Omental fat pad (tissue), 4 donors: Measurements from ENCODE around the gene TCEANC. TPM values are rescaled to one million over a fixed set of nuclear protein-coding genes. Genes with fewer than 3 reads are reported as not detected.
"Not testable (repeated sequence)": the region's sequence is repeated elsewhere in the genome, so short reads cannot be mapped to it uniquely, and the experiment has no call there.

Experiments used
- ATAC-seq: fragments of 150-250 bp; one replicate; pipeline ENCODE4 v1.9.1; 2016; ENCODE audit warnings: mild to moderate bottlenecking, moderate library complexity; ENCODE audit not compliant: low FRiP score
- DNase-seq: peaks from one replicate; pipeline ENCODE4 v3.0.0-alpha.2; 2019; ENCODE audit warnings: low spot score
- total RNA-seq, 4 donors: library from RNA; depleted of rRNA; stranded (reverse); fragments of >200 nt; gene quantifications; one replicate each; pipeline ENCODE4 v1.1.0, GENCODE V29; 2016
- TF ChIP-seq, protein P1 (sequence below), 3 donors: fragments of 450-650 bp; IDR thresholded peaks; one replicate each; pipeline ENCODE4 v1.5.1; 2016 to 2017; ENCODE audit warnings: antibody characterized with exemption in 3 of 3, mild to moderate bottlenecking in 3 of 3, moderate library complexity in 2 of 3

Gene TCEANC
- total RNA-seq, 4 donors from 2014 or later, result 2.4 to 3.9 (median 3.6) TPM

DNA sequence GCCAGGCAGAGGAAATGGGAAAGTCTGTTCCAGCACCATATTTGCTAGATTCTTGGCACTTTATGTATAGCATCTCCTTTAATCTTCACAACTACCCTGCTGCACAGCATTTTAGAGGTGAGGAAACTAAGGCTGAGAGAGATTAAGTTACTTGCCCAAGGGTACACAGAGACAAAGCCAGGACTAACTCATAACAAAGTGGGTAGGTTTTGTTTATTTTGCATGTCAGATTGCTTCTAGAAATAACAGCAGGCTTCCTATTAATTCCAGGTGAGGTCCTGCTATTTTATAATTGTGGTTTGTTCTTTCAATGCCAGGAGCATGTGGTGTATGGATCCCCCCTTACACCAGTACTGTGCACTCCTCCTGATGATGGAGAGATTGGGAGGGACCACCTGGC, 15.0 kb downstream of the TCEANC start:
- ATAC-seq, result no peak
- DNase-seq, result no peak
- TF ChIP-seq, protein P1, sequence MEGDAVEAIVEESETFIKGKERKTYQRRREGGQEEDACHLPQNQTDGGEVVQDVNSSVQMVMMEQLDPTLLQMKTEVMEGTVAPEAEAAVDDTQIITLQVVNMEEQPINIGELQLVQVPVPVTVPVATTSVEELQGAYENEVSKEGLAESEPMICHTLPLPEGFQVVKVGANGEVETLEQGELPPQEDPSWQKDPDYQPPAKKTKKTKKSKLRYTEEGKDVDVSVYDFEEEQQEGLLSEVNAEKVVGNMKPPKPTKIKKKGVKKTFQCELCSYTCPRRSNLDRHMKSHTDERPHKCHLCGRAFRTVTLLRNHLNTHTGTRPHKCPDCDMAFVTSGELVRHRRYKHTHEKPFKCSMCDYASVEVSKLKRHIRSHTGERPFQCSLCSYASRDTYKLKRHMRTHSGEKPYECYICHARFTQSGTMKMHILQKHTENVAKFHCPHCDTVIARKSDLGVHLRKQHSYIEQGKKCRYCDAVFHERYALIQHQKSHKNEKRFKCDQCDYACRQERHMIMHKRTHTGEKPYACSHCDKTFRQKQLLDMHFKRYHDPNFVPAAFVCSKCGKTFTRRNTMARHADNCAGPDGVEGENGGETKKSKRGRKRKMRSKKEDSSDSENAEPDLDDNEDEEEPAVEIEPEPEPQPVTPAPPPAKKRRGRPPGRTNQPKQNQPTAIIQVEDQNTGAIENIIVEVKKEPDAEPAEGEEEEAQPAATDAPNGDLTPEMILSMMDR (IDR thresholded peaks at IDR 0.05), result no peak

DNA sequence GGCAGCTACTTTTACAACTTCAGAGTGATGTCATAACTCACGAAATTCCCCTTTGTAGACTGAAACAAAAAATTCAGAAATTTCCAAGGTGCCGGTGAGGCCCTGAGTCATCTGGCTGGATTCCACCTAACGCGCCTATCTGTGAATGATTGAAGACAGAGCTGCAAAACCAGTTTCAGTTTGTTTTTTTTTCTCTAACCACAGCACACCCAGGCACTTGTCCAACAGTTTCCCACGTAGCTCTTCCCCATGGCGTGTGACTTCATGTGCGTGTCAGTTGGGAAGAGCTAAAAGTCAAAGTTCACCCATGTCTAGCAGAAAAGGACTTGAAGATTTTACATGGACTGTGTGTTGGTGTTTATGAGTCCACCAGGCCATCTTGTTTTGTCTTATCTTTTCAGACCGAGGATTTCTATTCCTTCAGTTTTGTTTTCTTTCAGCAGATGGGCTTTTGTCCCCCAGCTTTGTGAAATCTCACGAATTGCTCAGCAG, 16.4 kb downstream of the TCEANC start:
- TF ChIP-seq, protein P1 (IDR thresholded peaks at IDR 0.05), result no peak
- DNase-seq, result peak; percentile 56
- ATAC-seq, result peak; percentile 90

DNA sequence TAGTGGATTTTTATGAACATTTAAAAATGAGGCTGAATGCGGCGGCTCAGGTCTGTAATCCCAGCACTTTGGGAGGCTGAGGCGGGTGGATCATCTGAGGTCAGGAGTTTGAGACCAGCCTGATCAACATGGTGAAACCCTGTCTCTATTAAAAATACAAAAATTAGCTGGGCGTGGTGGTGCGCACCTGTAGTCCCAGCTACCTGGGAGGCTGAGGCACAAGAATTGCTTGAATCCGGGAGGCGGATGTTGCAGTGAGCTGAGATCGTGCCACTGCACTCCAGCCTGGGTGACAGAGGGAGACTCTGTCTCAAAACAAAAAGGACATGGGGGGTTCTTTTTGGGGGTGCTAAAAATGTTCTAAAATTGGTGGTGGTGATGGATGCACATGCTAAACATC, 16.8 kb downstream of the TCEANC start:
- DNase-seq, ATAC-seq: not testable (repeated sequence)

DNA sequence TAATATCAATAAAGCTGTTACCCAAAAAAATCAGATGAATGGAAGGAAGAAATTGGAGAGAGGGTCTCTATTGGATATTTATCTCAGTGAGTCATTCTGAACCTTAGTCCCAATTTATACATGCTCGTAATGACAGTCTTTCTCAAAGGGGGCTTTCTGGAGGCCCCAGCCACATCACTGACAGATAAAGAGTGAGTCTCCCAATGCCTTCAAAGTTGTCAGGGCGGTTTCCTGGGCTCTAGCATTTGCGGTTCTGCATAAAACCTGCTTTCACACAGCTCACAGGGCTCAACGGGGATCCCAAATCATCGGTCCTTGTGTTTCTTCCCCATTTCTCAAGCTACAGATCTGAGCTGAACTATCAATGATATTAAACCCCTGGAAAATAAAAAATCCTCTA, 17.3 kb downstream of the TCEANC start:
- ATAC-seq, result no peak
- TF ChIP-seq, protein P1 (IDR thresholded peaks at IDR 0.05), result no peak

DNA sequence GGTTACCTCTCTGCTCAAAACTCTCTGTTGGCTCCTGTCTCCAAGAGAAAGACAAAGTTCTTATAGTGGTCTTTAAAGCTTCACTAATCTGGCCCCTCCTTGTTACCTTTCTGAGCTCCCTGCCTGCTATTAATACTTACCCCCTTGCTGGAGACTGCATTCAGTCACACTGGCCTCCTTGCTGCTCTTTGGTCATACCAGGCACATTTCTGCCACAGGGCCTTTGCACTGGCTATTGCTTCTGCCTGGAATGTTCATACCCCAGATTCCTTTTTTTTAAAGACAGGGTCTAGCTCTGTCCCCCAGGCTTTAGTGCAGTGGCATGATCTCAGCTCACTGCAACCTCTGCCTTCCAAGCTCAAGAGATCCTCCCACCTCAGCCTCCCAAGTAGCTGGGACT, 20.1 kb downstream of the TCEANC start:
- TF ChIP-seq, protein P1 (IDR thresholded peaks at IDR 0.05), result no peak
- DNase-seq, result no peak
- ATAC-seq, result no peak

More for the DNA sequence above, 17.3 kb downstream of the TCEANC start:
- no peak for DNase-seq

DNA sequence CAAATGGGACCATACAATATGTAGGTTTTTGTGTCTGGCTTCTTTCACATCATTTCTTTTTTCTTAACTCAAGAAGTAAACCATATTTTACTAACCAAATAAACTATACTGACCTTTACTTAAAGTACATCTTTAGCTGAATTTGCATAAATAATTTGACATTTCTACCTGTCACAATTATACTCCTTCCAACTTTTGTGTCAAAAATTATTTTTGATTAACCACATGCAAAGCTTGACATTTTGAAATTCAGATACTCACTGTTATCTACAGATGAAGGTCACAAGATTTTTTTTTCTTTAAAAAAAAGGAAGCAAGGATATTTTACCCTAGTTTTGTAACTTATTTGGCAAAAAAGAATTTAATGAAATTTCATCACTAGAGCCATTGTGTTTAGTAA, 23.9 kb downstream of the TCEANC start:
- TF ChIP-seq, protein P1 (IDR thresholded peaks at IDR 0.05), result no peak
- ATAC-seq, result no peak
- DNase-seq, result no peak

DNA sequence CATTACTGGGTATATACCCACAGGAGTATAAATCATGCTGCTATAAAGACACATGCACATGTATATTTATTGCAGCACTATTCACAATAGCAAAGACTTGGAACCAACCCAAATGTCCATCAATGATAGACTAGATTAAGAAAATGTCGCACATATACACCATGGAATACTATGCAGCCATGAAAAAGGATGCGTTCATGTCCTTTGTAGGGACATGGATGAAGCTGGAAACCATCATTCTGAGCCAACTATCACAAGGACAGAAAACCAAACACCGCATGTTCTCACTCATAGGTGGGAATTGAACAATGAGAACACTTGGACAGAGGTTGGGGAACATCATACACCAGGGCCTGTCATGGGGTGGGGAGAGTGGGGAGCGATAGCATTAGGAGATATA, 26.8 kb downstream of the TCEANC start:
- ATAC-seq, DNase-seq: not testable (repeated sequence)

DNA sequence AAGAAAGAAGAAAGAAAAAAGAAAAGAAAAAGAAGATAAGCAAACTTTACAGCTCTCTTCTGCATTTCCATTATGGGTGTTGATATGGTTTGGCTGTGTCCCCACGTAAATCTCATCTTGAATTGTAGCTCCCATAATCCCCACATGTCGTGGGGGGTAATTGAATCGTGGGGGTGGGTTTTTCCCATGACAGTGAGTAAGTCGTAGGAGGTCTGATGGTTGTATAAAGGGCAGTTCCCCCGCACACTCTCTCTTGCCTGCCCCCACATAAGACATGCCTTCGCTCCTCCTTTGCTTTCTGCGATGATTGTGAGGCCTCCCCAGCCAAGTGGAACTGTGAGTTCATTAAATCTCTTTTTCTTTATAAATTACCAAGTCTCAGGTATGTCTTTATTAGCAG, 28.7 kb downstream of the TCEANC start:
- TF ChIP-seq, protein P1 (IDR thresholded peaks at IDR 0.05), result no peak
- ATAC-seq (no peak), DNase-seq (no peak)
